Measurements from ENCODE around the gene CTNND2.

DNA sequence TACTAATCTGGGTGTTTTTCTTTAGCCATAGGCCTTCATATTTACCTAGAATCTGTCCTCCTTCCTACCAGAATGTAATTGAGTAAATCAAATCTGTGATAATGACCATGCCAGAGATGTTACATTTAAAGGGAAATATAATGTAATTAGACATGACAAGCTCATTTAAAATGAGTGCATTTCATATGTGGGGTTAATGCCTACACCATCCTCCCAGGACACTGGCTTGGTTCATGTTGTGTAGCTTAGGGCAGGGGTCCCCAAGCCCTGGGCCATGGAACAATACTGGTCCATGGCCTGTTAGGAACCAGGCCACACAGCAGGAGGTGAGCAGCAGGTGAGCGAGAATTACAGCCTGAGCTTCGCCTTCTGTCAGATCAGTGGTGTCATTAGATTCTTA, 866.3 kb downstream of the CTNND2 start:
- TF ChIP-seq, protein P1, sequence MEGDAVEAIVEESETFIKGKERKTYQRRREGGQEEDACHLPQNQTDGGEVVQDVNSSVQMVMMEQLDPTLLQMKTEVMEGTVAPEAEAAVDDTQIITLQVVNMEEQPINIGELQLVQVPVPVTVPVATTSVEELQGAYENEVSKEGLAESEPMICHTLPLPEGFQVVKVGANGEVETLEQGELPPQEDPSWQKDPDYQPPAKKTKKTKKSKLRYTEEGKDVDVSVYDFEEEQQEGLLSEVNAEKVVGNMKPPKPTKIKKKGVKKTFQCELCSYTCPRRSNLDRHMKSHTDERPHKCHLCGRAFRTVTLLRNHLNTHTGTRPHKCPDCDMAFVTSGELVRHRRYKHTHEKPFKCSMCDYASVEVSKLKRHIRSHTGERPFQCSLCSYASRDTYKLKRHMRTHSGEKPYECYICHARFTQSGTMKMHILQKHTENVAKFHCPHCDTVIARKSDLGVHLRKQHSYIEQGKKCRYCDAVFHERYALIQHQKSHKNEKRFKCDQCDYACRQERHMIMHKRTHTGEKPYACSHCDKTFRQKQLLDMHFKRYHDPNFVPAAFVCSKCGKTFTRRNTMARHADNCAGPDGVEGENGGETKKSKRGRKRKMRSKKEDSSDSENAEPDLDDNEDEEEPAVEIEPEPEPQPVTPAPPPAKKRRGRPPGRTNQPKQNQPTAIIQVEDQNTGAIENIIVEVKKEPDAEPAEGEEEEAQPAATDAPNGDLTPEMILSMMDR (conservative IDR thresholded peaks at IDR 0.05), result no peak
- TF ChIP-seq ZFX (IDR thresholded peaks at IDR 0.05), result no peak

All from C4-2B (cell line).